AG09319 (cell line): ENCODE measurements around the gene ARL14EPL.
"Not testable (repeated sequence)": the region's sequence is repeated elsewhere in the genome, so short reads cannot be mapped to it uniquely, and the experiment has no call there.

Experiments
- DNase-seq: peaks from one replicate; pipeline ENCODE4 v3.0.0-alpha.2; 2010; ENCODE audit warnings: low read depth; ENCODE audit errors: extremely low read depth
- TF ChIP-seq, protein P1 (sequence below): IDR thresholded peaks from 2 replicates; pipeline ENCODE4 v1.5.1; 2011; ENCODE audit warnings: low read depth, mild to moderate bottlenecking, inconsistent platforms, low read length, moderate library complexity

ARL14EPL gene

DNA sequence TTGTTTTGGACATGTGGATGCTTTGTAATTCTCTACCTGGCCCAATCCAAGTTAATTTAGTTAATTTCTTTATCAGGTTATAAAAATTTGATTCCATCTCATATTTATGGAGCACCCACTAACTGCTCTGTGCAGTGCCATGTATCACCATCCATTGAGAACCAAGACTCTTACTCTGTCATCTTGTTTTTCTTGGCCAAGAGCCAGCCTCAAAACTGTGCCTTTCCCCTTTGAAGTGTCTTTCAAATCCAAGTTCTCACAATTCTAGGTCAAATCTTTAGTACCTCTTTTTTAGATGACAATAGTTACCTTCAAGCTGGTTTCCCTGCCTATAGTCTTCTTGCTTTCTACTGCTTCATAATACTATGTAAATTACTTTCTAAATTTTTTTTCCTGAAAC, 55.8 kb downstream of the ARL14EPL start:
- DNase-seq, result no peak
- TF ChIP-seq, protein P1, sequence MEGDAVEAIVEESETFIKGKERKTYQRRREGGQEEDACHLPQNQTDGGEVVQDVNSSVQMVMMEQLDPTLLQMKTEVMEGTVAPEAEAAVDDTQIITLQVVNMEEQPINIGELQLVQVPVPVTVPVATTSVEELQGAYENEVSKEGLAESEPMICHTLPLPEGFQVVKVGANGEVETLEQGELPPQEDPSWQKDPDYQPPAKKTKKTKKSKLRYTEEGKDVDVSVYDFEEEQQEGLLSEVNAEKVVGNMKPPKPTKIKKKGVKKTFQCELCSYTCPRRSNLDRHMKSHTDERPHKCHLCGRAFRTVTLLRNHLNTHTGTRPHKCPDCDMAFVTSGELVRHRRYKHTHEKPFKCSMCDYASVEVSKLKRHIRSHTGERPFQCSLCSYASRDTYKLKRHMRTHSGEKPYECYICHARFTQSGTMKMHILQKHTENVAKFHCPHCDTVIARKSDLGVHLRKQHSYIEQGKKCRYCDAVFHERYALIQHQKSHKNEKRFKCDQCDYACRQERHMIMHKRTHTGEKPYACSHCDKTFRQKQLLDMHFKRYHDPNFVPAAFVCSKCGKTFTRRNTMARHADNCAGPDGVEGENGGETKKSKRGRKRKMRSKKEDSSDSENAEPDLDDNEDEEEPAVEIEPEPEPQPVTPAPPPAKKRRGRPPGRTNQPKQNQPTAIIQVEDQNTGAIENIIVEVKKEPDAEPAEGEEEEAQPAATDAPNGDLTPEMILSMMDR, result no peak

DNA sequence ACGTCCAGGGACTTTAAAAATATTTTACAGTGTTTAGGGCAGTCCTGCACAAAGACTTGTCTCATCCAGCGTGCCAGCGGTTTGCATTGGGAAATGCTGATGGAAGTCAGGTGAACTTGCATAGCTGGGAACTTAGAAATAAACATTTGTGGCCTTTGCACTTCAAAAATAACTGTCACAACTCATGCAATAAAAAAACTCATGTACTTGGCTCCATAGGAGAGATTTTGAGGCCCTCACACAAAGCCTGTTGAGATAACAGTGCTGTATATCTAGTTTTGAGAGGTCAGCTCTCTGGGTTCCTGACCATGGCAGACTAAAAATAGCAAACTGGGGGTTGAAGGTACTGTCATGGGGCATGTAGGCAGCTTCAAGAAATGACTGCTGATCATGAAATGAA, 58.0 kb downstream of the ARL14EPL start:
- TF ChIP-seq, protein P1, result no peak
- no peak for DNase-seq

DNA sequence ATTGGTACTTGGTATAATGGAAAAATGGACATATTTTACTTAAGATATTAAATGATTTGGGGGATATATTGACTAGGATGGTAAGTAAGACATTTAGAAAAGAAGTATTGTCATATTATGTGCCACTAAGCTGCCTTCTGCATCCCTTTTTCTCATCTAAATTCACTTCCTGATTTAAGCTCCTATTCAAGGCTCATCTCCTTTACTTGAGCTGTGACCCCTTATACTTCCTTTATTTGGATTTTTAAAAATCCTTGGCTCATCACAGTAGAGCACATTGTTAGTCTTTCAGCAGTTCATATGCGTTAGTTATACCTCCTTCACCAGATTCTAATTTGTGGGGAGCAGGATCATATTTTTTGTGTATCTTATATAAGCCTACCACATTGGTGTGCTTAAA, 59.1 kb downstream of the ARL14EPL start:
- no peak for DNase-seq
- TF ChIP-seq, protein P1, result no peak

DNA sequence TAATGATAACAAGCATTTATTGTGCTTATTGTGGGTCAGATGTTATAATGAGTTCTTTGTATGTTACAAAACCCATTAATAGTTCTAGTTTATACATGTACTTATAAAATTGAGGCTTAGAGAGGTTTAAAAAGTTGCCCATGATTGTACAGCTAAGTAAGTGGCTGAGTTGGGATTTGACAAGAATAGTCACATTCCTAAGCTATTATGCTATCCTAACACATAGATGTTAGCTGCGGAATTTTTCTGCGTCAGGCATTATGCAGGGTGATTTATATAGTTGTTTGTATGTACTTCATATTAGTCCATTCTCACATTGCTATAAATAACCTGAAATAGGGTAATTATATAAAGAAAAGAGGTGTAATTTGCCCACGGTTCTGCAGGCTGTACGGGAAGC, 65.0 kb downstream of the ARL14EPL start:
- no peak for DNase-seq
- TF ChIP-seq, protein P1, result no peak

DNA sequence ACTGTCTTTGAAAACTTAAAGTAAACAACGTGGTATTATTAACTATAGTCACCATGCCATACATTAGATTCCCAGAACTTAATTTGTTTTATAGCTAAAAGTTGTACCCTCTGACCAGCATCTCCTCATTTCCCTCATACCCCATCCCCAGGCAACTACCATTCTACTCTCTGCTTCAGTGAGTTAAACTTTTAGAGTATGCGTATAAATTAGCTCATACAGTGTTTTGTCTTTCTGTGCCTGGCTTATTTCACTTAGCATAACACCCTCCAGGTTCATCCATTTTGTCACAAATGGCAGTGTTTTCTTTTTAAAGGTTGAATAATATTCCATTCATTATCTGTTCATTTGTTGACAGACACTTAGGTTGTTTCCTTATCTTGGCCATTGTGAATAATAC, 66.7 kb downstream of the ARL14EPL start:
- TF ChIP-seq, protein P1, result no peak
- DNase-seq, result no peak

DNA sequence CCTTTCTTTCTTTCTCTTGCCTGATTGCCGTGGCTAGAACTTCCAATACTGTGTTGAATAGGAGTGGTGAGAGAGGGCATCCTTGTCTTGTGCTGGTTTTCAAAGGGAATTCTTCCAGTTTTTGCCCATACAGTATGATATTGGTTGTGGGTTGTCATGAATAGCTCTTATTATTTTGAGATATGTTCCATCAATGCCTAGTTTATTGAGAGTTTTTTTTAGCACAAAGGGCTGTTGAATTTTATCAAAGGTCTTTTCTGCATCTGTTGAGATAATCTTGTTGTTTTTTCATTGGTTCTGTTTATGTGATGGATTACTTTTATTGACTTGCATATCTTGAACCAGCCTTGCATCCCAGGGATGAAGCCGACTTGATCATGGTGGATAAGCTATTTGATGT, 72.7 kb downstream of the ARL14EPL start:
- DNase-seq, result not testable (repeated sequence)
